ENCODE measurements around the gene DNAJB1. TPM values are rescaled to one million over a fixed set of nuclear protein-coding genes. Genes with fewer than 3 reads are reported as not detected.

The DNAJB1 gene
- total and polyA plus RNA-seq, 2 experiments from 2014 or later = 101 to 124 TPM

DNA sequence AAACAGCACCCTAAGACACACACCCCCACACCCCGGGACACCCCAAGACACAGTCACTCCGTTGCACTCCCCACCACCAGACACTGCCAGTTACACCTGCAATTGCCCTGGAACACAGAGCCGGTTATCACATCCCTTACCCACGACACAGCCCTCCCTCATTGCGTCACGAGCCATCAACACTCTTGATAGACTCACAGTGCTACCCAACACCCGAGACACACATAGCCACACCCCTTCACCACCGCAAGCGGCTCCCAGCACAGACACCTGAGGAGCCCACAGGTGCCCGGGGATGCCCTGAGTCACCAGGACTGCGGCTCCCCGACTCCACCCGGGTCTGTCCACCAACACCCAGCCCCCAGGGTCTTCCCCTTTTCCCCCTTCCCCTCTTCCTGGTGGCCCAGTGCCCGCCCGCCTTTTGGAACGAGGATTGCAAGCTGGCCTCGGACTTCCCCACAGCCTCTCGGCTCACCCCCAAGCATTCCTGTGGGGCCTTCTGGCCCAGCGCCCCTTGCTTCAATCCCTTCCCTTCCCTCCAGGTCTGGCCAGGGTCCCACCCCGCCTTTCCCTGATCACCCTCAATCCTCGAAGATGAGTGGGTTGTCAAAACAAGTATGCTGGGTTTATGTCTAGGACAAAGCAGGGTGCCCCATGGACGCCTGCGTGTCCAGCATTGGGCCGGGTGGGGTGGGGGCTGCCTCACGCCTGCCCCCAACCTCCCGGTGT lies 41.4 kb downstream of the DNAJB1 start:
- in situ Hi-C loops (cut with MboI) = no loop called here
- H3K9me3 ChIP-seq (ENCODE audit: low read depth) = no peaks in the 10 kb centered on the region
- H3K4me1 ChIP-seq (ENCODE audit: insufficient read depth) = peaks cover 11% of the 10 kb centered on the region
- H3K79me2 ChIP-seq (ENCODE audit: insufficient read depth) = no peaks in the 10 kb centered on the region
- TF ChIP-seq EZH2 (IDR thresholded peaks at IDR 0.05; ENCODE audit: insufficient read depth, poor library complexity, severe bottlenecking) (no peak), EZH2phosphoT487 (IDR thresholded peaks at IDR 0.05; ENCODE audit: insufficient read depth, low read depth) (no peak)
- H3K4me3 ChIP-seq = no peak overlapping the region
- H4K20me1 ChIP-seq (ENCODE audit: insufficient read depth) = no peaks in the 10 kb centered on the region
- no peak overlapping the region for H3K4me2 ChIP-seq (ENCODE audit: unreplicated experiment)
- peak; percentile 80 for DNase-seq
- H3K27ac ChIP-seq = no peak overlapping the region
- no peaks in the 10 kb centered on the region for H3K27me3 ChIP-seq (replicated peaks; ENCODE audit: insufficient read depth)
- H3K9me2 ChIP-seq (ENCODE audit: insufficient read depth) = no peaks in the 10 kb centered on the region
- no peak overlapping the region for H2AFZ ChIP-seq
- H3K36me3 ChIP-seq (ENCODE audit: low read depth) = peaks cover 14% of the 10 kb centered on the region; the same call in 1 of the 2 replicates
- H3K9ac ChIP-seq = no peak overlapping the region
- H3F3A ChIP-seq (ENCODE audit: insufficient read depth) = peaks cover 6% of the 10 kb centered on the region; the same call in 1 of the 2 replicates
- WGBS, 2 experiments (ENCODE audit: low coverage in 1 of 2, low lambda C conversion rate in 2 of 2, missing lambda C conversion rate in 2 of 2) = 51 to 56% methylated on average over 19 to 26 of the region's 26 CpGs

DNA sequence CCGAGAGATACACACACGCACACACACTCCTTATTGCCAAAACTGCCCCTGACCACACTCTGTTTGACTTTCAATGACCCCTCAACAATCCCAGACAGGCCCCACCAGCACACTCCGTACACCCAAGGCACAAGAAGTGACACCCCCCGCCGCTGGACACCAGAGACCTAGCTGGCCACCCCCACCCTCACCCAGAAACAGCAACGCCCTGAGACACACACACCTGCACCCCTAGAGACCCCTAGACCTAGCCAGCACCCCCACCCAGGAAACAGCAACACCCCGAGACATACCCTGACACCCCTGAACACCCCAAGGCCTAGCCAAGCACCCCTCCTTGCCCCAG lies 41.9 kb downstream of the DNAJB1 start:
- Histone ChIP-seq H3K27ac (no peak overlapping the region), H3K4me2 (ENCODE audit: unreplicated experiment) (no peak overlapping the region), H3K36me3 (ENCODE audit: low read depth) (peaks cover 14% of the 10 kb centered on the region; the same call in 1 of the 2 replicates)

DNA sequence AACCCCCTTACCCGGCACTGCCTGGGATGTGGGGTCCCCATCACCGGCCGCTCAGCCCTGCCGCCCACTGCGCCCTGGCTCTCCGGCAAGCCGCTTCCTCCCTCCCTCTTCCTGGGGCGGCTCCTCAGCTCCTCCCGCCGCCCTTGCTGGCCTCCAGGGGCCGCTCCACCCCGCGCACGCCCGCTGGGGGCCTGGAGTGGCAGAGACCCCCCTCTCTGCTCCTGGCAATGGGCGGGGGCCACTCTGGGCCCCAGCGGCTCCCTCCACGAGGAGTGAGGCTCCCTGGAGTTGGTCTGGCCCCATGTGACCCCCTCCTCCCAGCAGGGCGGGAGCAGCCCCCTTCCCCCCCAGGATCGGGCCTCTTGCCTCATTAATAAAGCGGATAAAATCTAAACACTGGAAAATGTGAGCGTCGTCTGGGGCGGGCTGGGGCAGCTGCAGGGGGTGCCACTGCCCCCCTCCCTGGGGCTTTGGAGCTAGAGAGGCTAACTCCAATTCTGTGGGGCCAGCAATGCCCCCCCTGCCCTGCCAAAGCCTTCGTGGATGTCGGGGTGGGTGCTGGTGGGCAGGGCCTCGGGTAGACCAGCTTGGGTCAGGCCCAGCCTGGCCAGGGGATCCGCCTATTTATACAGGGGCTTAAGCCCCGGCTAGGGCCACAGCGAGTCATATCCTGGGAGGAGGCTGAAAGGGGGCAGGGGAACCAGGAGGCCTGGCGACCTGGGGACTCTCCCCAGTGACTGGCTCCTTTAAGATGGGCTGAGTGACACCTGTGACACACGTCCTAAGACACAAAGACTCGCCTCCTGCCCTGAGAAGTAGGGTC lies 42.7 kb downstream of the DNAJB1 start, which contains the start of gene PTGER1:
Gene PTGER1 (minus strand): TSS at position 104 of the 823 bp plus-strand sequence. CDS start 1,034 bp downstream, outside the sequence.
- Histone ChIP-seq H4K20me1 (ENCODE audit: insufficient read depth) (no peaks in the 10 kb centered on the region), H3K36me3 (ENCODE audit: low read depth) (peaks cover 12% of the 10 kb centered on the region; the same call in 1 of the 2 replicates), H3K79me2 (ENCODE audit: insufficient read depth) (no peaks in the 10 kb centered on the region), H3K27me3 (replicated peaks; ENCODE audit: insufficient read depth) (no peaks in the 10 kb centered on the region), H3K9me2 (ENCODE audit: insufficient read depth) (no peaks in the 10 kb centered on the region), H2AFZ (peak within 1 kb of the TSS; percentile 23; the same call in 1 of the 2 replicates), H3F3A (ENCODE audit: insufficient read depth) (peaks cover 6% of the 10 kb centered on the region; the same call in 1 of the 2 replicates), H3K9ac (0 out of 2 replicates have a peak within 1 kb of the TSS, but pooled peaks have one; percentile 8), H3K4me2 (ENCODE audit: unreplicated experiment) (peak within 1 kb of the TSS; percentile 52), H3K9me3 (ENCODE audit: low read depth) (no peaks in the 10 kb centered on the region), H3K27ac (no peak within 1 kb of the TSS), H3K4me3 (peak within 1 kb of the TSS; percentile 30; the same call in 1 of the 2 replicates), H3K4me1 (ENCODE audit: insufficient read depth) (peaks cover 9% of the 10 kb centered on the region)
- in situ Hi-C loops (cut with MboI) = no loop called here
- DNase-seq = peak; percentile 67
- WGBS, 2 experiments (ENCODE audit: low coverage in 1 of 2, low lambda C conversion rate in 2 of 2, missing lambda C conversion rate in 2 of 2) = 8 to 10% methylated on average over 31 to 33 of the region's 33 CpGs
- TF ChIP-seq EZH2phosphoT487 (IDR thresholded peaks at IDR 0.05; ENCODE audit: insufficient read depth, low read depth) (no peak), EZH2 (IDR thresholded peaks at IDR 0.05; ENCODE audit: insufficient read depth, poor library complexity, severe bottlenecking) (no peak)

More for the DNA sequence above, 41.9 kb downstream of the DNAJB1 start:
- TF ChIP-seq EZH2phosphoT487 (IDR thresholded peaks at IDR 0.05; ENCODE audit: insufficient read depth, low read depth) (no peak), EZH2 (IDR thresholded peaks at IDR 0.05; ENCODE audit: insufficient read depth, poor library complexity, severe bottlenecking) (no peak)
- H3K27me3 ChIP-seq (replicated peaks; ENCODE audit: insufficient read depth) = no peaks in the 10 kb centered on the region
- no peaks in the 10 kb centered on the region for H3K9me2 ChIP-seq (ENCODE audit: insufficient read depth)
- no peak overlapping the region for H3K4me3 ChIP-seq
- no peaks in the 10 kb centered on the region for H3K9me3 ChIP-seq (ENCODE audit: low read depth)
- 85 to 92% methylated on average over 3 to 7 of the region's 7 CpGs for WGBS, 2 experiments (ENCODE audit: low coverage in 1 of 2, low lambda C conversion rate in 2 of 2, missing lambda C conversion rate in 2 of 2)
- no peaks in the 10 kb centered on the region for H4K20me1 ChIP-seq (ENCODE audit: insufficient read depth)
- no peak overlapping the region for H2AFZ ChIP-seq
- peaks cover 11% of the 10 kb centered on the region for H3K4me1 ChIP-seq (ENCODE audit: insufficient read depth)
- no peak for DNase-seq
- in situ Hi-C loops (cut with MboI) = no loop called here
- peaks cover 6% of the 10 kb centered on the region; the same call in 1 of the 2 replicates for H3F3A ChIP-seq (ENCODE audit: insufficient read depth)
- H3K79me2 ChIP-seq (ENCODE audit: insufficient read depth) = no peaks in the 10 kb centered on the region
- H3K9ac ChIP-seq = no peak overlapping the region

DNA sequence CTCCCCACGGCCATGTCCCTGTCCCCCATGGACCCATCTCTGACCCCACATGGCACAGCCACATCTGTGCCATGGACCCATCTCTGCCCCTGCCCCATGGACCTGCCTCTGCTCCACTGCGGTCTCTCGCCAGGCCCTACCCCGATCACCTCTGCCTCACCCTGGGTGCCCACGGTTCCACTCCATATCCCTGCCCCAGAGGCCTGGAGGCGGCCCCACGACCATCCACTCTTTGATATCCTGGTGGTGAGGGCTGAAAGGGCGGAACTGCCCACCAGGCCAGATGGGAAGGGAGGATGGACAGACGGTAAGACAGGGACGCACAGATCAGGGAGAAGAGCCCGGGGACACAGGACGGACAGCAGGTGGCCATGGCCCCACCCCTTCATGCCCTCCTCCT lies 43.4 kb downstream of the DNAJB1 start:
- Histone ChIP-seq H3K4me1 (ENCODE audit: insufficient read depth) (peaks cover 9% of the 10 kb centered on the region), H3K79me2 (ENCODE audit: insufficient read depth) (no peaks in the 10 kb centered on the region), H3K27me3 (replicated peaks; ENCODE audit: insufficient read depth) (no peaks in the 10 kb centered on the region), H3K4me2 (ENCODE audit: unreplicated experiment) (peak overlapping the region; percentile 52), H3K9ac (0 out of 2 replicates have a peak overlapping the region, but pooled peaks have one; percentile 8), H2AFZ (peak overlapping the region; percentile 23; the same call in 1 of the 2 replicates), H3F3A (ENCODE audit: insufficient read depth) (peaks cover 6% of the 10 kb centered on the region; the same call in 1 of the 2 replicates), H3K27ac (no peak overlapping the region), H3K9me2 (ENCODE audit: insufficient read depth) (no peaks in the 10 kb centered on the region), H3K4me3 (no peak overlapping the region), H3K36me3 (ENCODE audit: low read depth) (peaks cover 9% of the 10 kb centered on the region; the same call in 1 of the 2 replicates), H3K9me3 (ENCODE audit: low read depth) (no peaks in the 10 kb centered on the region), H4K20me1 (ENCODE audit: insufficient read depth) (no peaks in the 10 kb centered on the region)
- in situ Hi-C loops (cut with MboI) = no loop called here
- WGBS, 2 experiments (ENCODE audit: low coverage in 1 of 2, low lambda C conversion rate in 2 of 2, missing lambda C conversion rate in 2 of 2) = 35 to 41% methylated on average over 11 to 12 of the region's 12 CpGs
- no peak for DNase-seq
- TF ChIP-seq EZH2phosphoT487 (IDR thresholded peaks at IDR 0.05; ENCODE audit: insufficient read depth, low read depth) (no peak), EZH2 (IDR thresholded peaks at IDR 0.05; ENCODE audit: insufficient read depth, poor library complexity, severe bottlenecking) (no peak)

Data from GM23248 (cell line).